ENCODE data around the gene MAD1L1. TPM values are rescaled to one million over a fixed set of nuclear protein-coding genes. Genes with fewer than 3 reads are reported as not detected.

Gene MAD1L1
- total RNA-seq, 2 experiments from 2014 or later, result 157 to 160 TPM

DNA sequence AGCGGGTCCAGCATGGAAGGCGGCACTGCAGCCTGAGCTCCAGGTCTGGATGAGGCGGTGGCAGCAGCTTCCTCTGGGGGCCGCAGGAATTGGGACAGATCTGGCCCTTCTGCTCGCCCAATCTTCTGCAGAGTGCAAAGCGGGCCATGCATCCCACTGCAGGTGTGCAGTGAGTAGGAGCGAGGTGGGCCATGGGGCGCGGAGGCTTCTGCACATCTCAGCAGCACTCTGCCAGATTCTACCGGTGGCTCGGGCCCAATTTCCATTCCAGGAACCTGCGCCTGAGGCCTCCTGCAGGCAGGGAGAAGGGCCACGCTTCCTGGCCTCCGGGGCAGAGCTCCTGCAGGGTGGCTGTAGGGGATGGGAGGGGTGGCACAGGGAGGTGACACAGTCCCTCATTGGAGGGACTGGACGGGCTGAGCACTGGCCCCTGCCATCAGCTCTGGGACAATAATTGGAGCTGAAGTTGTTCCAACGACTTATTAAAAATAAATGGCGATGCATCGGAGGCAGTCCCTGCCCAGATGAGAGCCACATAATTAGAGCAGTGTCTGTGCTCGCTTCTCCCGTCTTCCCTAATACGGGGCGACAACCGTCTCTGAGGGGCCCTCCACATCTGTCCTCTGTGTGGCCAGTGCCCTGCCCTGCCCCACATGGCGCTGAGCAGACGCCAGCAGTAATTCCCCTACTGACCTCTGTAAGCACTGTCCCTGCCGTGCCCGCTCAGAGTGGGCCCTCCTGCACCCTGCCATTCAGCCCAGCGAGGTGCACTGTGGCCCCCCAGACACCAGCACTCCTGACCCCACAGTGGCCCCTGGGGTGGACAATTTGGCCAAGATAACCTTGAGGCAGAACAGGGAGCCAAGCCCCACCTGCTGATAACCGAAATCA is 365.1 kb downstream of the MAD1L1 start:
- H3K4me3 Mint-ChIP-seq, result no peak overlapping the region
- Histone ChIP-seq H3K27ac (ENCODE audit: low read depth in 1 of 2, low read length in 2 of 2) (no peak overlapping the region), H3K27me3 (ENCODE audit: control insufficient read depth in 1 of 2, insufficient read depth in 2 of 2, low read length in 2 of 2) (no peaks in the 10 kb centered on the region), H3K4me3 (ENCODE audit: low read length) (no peak overlapping the region), H3K4me1 (ENCODE audit: insufficient read depth, low read length) (peaks cover 12% of the 10 kb centered on the region), H3K36me3 (ENCODE audit: insufficient read depth, low read length) (peaks cover 38% of the 10 kb centered on the region), H3K9me3 (ENCODE audit: control insufficient read depth in 1 of 2, insufficient read depth in 1 of 2, low read length in 2 of 2) (peaks cover 0 to 23% of the 10 kb centered on the region in 2 experiments)
- peak overlapping the region; percentile 44 for H3K27ac Mint-ChIP-seq
- H3K36me3 Mint-ChIP-seq (ENCODE audit: low read depth), result peaks cover 28% of the 10 kb centered on the region
- intact Hi-C loops (cut with DNase I, micrococcal nuclease), result no loop called here
- H3K27me3 Mint-ChIP-seq, result no peaks in the 10 kb centered on the region
- POLR2A ChIA-PET, result no interaction called here
- H3K9me3 Mint-ChIP-seq, result no peaks in the 10 kb centered on the region
- DNase-seq, result no peak
- H3K4me1 Mint-ChIP-seq (ENCODE audit: low read depth), result peaks cover 28% of the 10 kb centered on the region
- TF ChIP-seq, protein P1, sequence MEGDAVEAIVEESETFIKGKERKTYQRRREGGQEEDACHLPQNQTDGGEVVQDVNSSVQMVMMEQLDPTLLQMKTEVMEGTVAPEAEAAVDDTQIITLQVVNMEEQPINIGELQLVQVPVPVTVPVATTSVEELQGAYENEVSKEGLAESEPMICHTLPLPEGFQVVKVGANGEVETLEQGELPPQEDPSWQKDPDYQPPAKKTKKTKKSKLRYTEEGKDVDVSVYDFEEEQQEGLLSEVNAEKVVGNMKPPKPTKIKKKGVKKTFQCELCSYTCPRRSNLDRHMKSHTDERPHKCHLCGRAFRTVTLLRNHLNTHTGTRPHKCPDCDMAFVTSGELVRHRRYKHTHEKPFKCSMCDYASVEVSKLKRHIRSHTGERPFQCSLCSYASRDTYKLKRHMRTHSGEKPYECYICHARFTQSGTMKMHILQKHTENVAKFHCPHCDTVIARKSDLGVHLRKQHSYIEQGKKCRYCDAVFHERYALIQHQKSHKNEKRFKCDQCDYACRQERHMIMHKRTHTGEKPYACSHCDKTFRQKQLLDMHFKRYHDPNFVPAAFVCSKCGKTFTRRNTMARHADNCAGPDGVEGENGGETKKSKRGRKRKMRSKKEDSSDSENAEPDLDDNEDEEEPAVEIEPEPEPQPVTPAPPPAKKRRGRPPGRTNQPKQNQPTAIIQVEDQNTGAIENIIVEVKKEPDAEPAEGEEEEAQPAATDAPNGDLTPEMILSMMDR (IDR thresholded peaks at IDR 0.05), result no peak
- CTCF ChIA-PET, result no interaction called here
- ATAC-seq (ENCODE audit: poor library complexity), result no peak

DNA sequence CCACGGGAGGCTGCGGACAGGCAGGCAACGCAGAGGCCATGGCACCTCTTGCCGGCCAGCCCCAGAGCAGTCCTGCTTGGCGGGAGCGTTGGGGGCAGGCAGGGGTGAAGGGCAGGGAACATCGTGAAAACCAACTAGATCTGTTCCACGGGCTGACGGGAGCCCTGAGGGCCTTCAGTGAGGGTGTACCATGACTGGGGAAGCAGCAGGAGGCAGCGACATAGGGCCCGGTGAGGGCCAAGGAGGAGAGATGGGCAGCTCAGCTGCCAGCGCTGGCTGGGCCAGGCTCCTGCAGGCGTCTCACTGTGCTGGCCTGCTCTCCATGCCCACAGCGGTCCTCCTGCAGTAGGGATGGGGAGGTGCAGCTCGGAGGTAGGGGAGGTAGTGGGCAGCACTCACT is 366.1 kb downstream of the MAD1L1 start:
- TF ChIP-seq, protein P1 (IDR thresholded peaks at IDR 0.05), result no peak
- intact Hi-C loops (cut with DNase I, micrococcal nuclease), result no loop called here

DNA sequence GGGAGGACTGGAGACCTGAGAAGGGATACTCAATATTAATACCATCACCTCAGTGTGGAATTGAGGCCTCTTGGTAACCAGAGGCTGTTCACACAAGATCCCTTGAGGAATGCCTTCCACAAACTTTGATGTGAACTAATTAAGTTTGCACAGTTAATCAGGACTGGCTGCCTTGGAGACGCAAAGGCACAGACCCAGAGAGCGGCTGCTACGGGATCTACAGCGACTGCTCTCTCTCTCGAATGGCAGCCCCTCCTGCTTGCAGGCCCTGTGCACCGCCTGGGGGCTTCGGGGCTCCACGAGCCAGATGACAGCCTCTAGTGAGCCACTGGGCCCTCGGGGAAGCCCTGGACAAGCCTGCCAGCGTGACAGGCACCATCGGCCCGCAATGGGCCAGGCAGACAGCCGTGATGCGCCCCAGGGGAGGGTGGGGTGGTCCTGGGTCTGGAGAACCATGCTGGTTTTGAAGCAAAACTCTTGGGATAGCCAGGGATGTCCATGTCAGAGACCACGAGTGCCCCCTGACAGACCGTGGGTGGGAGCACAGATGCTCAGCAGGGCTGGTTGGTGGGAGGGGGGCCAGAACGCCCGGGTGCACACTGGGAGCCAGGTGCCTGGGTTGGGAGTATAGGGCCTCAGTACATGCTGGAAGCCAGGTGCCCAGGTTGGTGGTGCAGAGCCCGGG is 367.0 kb downstream of the MAD1L1 start:
- Mint-ChIP-seq H3K4me1 (ENCODE audit: low read depth) (peaks cover 24% of the 10 kb centered on the region), H3K9me3 (no peaks in the 10 kb centered on the region), H3K27ac (no peak overlapping the region), H3K27me3 (no peaks in the 10 kb centered on the region), H3K36me3 (ENCODE audit: low read depth) (peaks cover 28% of the 10 kb centered on the region), H3K4me3 (no peak overlapping the region)
- Histone ChIP-seq H3K4me1 (ENCODE audit: insufficient read depth, low read length) (peaks cover 12% of the 10 kb centered on the region), H3K4me3 (ENCODE audit: low read length) (no peak overlapping the region), H3K9me3 (ENCODE audit: control insufficient read depth in 1 of 2, insufficient read depth in 1 of 2, low read length in 2 of 2) (peaks cover 0 to 6% of the 10 kb centered on the region in 2 experiments), H3K27me3 (ENCODE audit: control insufficient read depth in 1 of 2, insufficient read depth in 2 of 2, low read length in 2 of 2) (no peaks in the 10 kb centered on the region), H3K27ac (ENCODE audit: low read depth in 1 of 2, low read length in 2 of 2) (no peak overlapping the region), H3K36me3 (ENCODE audit: insufficient read depth, low read length) (peaks cover 30% of the 10 kb centered on the region)
- ATAC-seq (ENCODE audit: poor library complexity) (no peak), DNase-seq (no peak)
- intact Hi-C loops (cut with DNase I, micrococcal nuclease), result no loop called here
- ChIA-PET CTCF (no interaction called here), POLR2A (no interaction called here)
- TF ChIP-seq, protein P1 (IDR thresholded peaks at IDR 0.05), result no peak

More for the DNA sequence above, 366.1 kb downstream of the MAD1L1 start:
- Histone ChIP-seq H3K4me1 (ENCODE audit: insufficient read depth, low read length) (peaks cover 12% of the 10 kb centered on the region), H3K9me3 (ENCODE audit: control insufficient read depth in 1 of 2, insufficient read depth in 1 of 2, low read length in 2 of 2) (peaks cover 0 to 14% of the 10 kb centered on the region in 2 experiments), H3K27ac (ENCODE audit: low read depth in 1 of 2, low read length in 2 of 2) (no peak overlapping the region), H3K4me3 (ENCODE audit: low read length) (no peak overlapping the region), H3K36me3 (ENCODE audit: insufficient read depth, low read length) (peaks cover 30% of the 10 kb centered on the region), H3K27me3 (ENCODE audit: control insufficient read depth in 1 of 2, insufficient read depth in 2 of 2, low read length in 2 of 2) (no peaks in the 10 kb centered on the region)
- no peaks in the 10 kb centered on the region for H3K9me3 Mint-ChIP-seq
- H3K4me1 Mint-ChIP-seq (ENCODE audit: low read depth), result peaks cover 27% of the 10 kb centered on the region
- H3K27me3 Mint-ChIP-seq, result no peaks in the 10 kb centered on the region
- CTCF ChIA-PET, result no interaction called here
- POLR2A ChIA-PET, result no interaction called here
- peaks cover 28% of the 10 kb centered on the region for H3K36me3 Mint-ChIP-seq (ENCODE audit: low read depth)
- DNase-seq (no peak), ATAC-seq (ENCODE audit: poor library complexity) (no peak)
- H3K4me3 Mint-ChIP-seq, result no peak overlapping the region
- no peak overlapping the region for H3K27ac Mint-ChIP-seq
